Measurements from ENCODE around the gene CRELD1. TPM values are rescaled to one million over a fixed set of nuclear protein-coding genes. Genes with fewer than 3 reads are reported as not detected.

The CRELD1 gene
- polyA plus RNA-seq, 3 donors: 16.1 to 23.4 (median 19.2) TPM

GRCh38 chr3:9928158-9928557 lies 5.5 kb upstream of the CRELD1 start:
- TF ChIP-seq CTCF (IDR thresholded peaks at IDR 0.05): no peak
- Mint-ChIP-seq H3K27me3 (ENCODE audit: low read depth in 3 of 3) (peaks cover 0 to 2% (median 1%) of the 10 kb centered on the region in 3 donors), H3K4me3 (no peak overlapping the region), H3K36me3 (peaks cover 0 to 8% of the 10 kb centered on the region in 2 donors), H3K4me1 (peaks cover 9% of the 10 kb centered on the region), H3K27ac (peak overlapping the region in 1 of 7 donors; percentile 30), H3K9me3 (no peaks in the 10 kb centered on the region)
- intact Hi-C loops (cut with micrococcal nuclease): no loop called here
- no peak overlapping the region for H3K9ac ChIP-seq (ENCODE audit: insufficient read depth, low read length, poor library complexity, severe bottlenecking)
- H3K27me3 ChIP-seq (ENCODE audit: control insufficient read depth in 2 of 2, insufficient read depth in 2 of 2, low read length in 2 of 2): no peaks in the 10 kb centered on the region
- H3K4me3 ChIP-seq (replicated peaks in 1 of 3; ENCODE audit: low read depth in 2 of 3, low read length in 3 of 3): no peak overlapping the region
- H3K27ac ChIP-seq (ENCODE audit: low read depth in 1 of 2, low read length in 2 of 2): no peak overlapping the region
- no peaks in the 10 kb centered on the region for H4K20me1 ChIP-seq (ENCODE audit: insufficient read depth, low read length)
- peaks cover 10 to 11% of the 10 kb centered on the region in 2 donors for H3K4me1 ChIP-seq (ENCODE audit: control insufficient read depth in 1 of 2, insufficient read depth in 2 of 2, low read length in 2 of 2)
- WGBS (ENCODE audit: insufficient coverage): 96% methylated on average over 17 of the region's 23 CpGs
- peaks cover 0 to 2% of the 10 kb centered on the region in 2 donors for H3K36me3 ChIP-seq (replicated peaks in 1 of 2; ENCODE audit: control insufficient read depth in 1 of 2, insufficient read depth in 2 of 2, low read length in 2 of 2)
- no peak overlapping the region for H3K4me2 ChIP-seq (replicated peaks; ENCODE audit: extremely low read depth, low read length, poor library complexity, severe bottlenecking)
- H2AFZ ChIP-seq (ENCODE audit: insufficient read depth, low read depth, low read length, poor library complexity, severe bottlenecking): no peak overlapping the region
- H3K9me3 ChIP-seq (replicated peaks in 1 of 2; ENCODE audit: control insufficient read depth in 1 of 2, insufficient read depth in 1 of 2, low read length in 2 of 2): no peaks in the 10 kb centered on the region
- DNase-seq: no peak
- no peaks in the 10 kb centered on the region for H3K79me2 ChIP-seq (ENCODE audit: insufficient read depth, low read length)

- Histone ChIP-seq H3K4me3 (replicated peaks in 1 of 3; ENCODE audit: low read depth in 2 of 3, low read length in 3 of 3) (no peak overlapping the region), H3K9ac (ENCODE audit: insufficient read depth, low read length, poor library complexity, severe bottlenecking) (no peak overlapping the region), H3K36me3 (replicated peaks in 1 of 2; ENCODE audit: control insufficient read depth in 1 of 2, insufficient read depth in 2 of 2, low read length in 2 of 2) (peaks cover 0 to 2% of the 10 kb centered on the region in 2 donors), H3K9me3 (replicated peaks in 1 of 2; ENCODE audit: control insufficient read depth in 1 of 2, insufficient read depth in 1 of 2, low read length in 2 of 2) (no peaks in the 10 kb centered on the region), H3K79me2 (ENCODE audit: insufficient read depth, low read length) (peaks cover 5% of the 10 kb centered on the region), H3K4me1 (ENCODE audit: control insufficient read depth in 1 of 2, insufficient read depth in 2 of 2, low read length in 2 of 2) (peaks cover 22 to 34% of the 10 kb centered on the region in 2 donors), H3K4me2 (replicated peaks; ENCODE audit: extremely low read depth, low read length, poor library complexity, severe bottlenecking) (no peak overlapping the region), H3K27me3 (ENCODE audit: control insufficient read depth in 2 of 2, insufficient read depth in 2 of 2, low read length in 2 of 2) (no peaks in the 10 kb centered on the region), H2AFZ (ENCODE audit: insufficient read depth, low read depth, low read length, poor library complexity, severe bottlenecking) (no peak overlapping the region), H3K27ac (ENCODE audit: low read depth in 1 of 2, low read length in 2 of 2) (no peak overlapping the region), H4K20me1 (ENCODE audit: insufficient read depth, low read length) (no peaks in the 10 kb centered on the region)
- no peak for DNase-seq
- Mint-ChIP-seq H3K9me3 (no peaks in the 10 kb centered on the region), H3K27me3 (ENCODE audit: low read depth in 3 of 3) (peaks cover 0 to 2% (median 0%) of the 10 kb centered on the region in 3 donors), H3K27ac (no peak overlapping the region), H3K4me3 (no peak overlapping the region), H3K36me3 (peaks cover 6 to 16% of the 10 kb centered on the region in 2 donors), H3K4me1 (peaks cover 28% of the 10 kb centered on the region)
- intact Hi-C loops (cut with micrococcal nuclease): loop anchor here in 1 of 2 donors (5.0 to 10.0 kb wide), 3 partner anchors 56 to 394 kb away; partner anchors contain the start of genes EMC3, FANCD2 and SEC13
- WGBS (ENCODE audit: insufficient coverage): 80% methylated on average over 1 of the region's 4 CpGs
- no peak for TF ChIP-seq CTCF (IDR thresholded peaks at IDR 0.05)
These were observed 2.7 kb upstream of the CRELD1 start for GRCh38 chr3:9930804-9931418.
